ENCODE measurements around the gene ABCA7. TPM values are rescaled to one million over a fixed set of nuclear protein-coding genes. Genes with fewer than 3 reads are reported as not detected.
A peak's percentile ranks its signal among the peaks of the same experiment; 100 is the strongest.

The ABCA7 gene
- total and polyA plus RNA-seq, 2 of the 13 experiments (the other 11 are each of a cell fraction or from before 2014, with no cell fraction given) = 4.4 to 32.4 TPM

DNA sequence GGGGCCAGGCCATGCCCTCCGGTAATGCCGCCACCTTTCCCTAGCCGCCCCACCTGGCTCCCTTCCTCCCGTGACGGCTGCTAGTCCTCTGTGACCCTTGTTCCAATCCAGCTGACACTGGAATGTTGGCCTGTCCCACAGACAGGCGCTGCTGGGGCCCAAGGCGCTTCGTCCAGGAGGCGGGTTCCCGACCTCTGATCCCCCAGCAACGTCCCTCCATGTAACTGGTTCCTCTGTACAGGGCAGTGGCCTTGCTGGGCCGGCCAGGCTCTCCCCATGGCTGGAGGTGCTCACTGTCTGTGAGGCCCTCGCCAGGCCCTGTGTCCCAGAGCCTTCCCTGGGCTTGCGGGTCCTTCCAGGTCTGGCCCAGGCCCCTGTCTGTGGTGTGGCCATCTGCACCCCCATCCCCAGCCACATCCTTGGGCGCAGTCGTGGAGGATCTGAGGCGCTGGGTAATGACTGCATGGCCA lies 46.5 kb upstream of the ABCA7 start (continued):
- TF ChIP-seq ZKSCAN1 (IDR thresholded peaks at IDR 0.05; ENCODE audit: low read length) = no peak
- TF ChIP-seq PRMT3 (CRISPR knock-in tag; IDR thresholded peaks at IDR 0.05; ENCODE audit: borderline replicate concordance, low read depth) = no peak
- TF ChIP-seq, protein P1, sequence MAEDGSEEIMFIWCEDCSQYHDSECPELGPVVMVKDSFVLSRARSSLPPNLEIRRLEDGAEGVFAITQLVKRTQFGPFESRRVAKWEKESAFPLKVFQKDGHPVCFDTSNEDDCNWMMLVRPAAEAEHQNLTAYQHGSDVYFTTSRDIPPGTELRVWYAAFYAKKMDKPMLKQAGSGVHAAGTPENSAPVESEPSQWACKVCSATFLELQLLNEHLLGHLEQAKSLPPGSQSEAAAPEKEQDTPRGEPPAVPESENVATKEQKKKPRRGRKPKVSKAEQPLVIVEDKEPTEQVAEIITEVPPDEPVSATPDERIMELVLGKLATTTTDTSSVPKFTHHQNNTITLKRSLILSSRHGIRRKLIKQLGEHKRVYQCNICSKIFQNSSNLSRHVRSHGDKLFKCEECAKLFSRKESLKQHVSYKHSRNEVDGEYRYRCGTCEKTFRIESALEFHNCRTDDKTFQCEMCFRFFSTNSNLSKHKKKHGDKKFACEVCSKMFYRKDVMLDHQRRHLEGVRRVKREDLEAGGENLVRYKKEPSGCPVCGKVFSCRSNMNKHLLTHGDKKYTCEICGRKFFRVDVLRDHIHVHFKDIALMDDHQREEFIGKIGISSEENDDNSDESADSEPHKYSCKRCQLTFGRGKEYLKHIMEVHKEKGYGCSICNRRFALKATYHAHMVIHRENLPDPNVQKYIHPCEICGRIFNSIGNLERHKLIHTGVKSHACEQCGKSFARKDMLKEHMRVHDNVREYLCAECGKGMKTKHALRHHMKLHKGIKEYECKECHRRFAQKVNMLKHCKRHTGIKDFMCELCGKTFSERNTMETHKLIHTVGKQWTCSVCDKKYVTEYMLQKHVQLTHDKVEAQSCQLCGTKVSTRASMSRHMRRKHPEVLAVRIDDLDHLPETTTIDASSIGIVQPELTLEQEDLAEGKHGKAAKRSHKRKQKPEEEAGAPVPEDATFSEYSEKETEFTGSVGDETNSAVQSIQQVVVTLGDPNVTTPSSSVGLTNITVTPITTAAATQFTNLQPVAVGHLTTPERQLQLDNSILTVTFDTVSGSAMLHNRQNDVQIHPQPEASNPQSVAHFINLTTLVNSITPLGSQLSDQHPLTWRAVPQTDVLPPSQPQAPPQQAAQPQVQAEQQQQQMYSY (CRISPR knock-in tag; IDR thresholded peaks at IDR 0.05) = no peak
- TF ChIP-seq, protein P2, sequence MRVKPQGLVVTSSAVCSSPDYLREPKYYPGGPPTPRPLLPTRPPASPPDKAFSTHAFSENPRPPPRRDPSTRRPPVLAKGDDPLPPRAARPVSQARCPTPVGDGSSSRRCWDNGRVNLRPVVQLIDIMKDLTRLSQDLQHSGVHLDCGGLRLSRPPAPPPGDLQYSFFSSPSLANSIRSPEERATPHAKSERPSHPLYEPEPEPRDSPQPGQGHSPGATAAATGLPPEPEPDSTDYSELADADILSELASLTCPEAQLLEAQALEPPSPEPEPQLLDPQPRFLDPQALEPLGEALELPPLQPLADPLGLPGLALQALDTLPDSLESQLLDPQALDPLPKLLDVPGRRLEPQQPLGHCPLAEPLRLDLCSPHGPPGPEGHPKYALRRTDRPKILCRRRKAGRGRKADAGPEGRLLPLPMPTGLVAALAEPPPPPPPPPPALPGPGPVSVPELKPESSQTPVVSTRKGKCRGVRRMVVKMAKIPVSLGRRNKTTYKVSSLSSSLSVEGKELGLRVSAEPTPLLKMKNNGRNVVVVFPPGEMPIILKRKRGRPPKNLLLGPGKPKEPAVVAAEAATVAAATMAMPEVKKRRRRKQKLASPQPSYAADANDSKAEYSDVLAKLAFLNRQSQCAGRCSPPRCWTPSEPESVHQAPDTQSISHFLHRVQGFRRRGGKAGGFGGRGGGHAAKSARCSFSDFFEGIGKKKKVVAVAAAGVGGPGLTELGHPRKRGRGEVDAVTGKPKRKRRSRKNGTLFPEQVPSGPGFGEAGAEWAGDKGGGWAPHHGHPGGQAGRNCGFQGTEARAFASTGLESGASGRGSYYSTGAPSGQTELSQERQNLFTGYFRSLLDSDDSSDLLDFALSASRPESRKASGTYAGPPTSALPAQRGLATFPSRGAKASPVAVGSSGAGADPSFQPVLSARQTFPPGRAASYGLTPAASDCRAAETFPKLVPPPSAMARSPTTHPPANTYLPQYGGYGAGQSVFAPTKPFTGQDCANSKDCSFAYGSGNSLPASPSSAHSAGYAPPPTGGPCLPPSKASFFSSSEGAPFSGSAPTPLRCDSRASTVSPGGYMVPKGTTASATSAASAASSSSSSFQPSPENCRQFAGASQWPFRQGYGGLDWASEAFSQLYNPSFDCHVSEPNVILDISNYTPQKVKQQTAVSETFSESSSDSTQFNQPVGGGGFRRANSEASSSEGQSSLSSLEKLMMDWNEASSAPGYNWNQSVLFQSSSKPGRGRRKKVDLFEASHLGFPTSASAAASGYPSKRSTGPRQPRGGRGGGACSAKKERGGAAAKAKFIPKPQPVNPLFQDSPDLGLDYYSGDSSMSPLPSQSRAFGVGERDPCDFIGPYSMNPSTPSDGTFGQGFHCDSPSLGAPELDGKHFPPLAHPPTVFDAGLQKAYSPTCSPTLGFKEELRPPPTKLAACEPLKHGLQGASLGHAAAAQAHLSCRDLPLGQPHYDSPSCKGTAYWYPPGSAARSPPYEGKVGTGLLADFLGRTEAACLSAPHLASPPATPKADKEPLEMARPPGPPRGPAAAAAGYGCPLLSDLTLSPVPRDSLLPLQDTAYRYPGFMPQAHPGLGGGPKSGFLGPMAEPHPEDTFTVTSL (CRISPR knock-in tag; IDR thresholded peaks at IDR 0.05; ENCODE audit: borderline replicate concordance) = no peak
- TF ChIP-seq, protein P3, sequence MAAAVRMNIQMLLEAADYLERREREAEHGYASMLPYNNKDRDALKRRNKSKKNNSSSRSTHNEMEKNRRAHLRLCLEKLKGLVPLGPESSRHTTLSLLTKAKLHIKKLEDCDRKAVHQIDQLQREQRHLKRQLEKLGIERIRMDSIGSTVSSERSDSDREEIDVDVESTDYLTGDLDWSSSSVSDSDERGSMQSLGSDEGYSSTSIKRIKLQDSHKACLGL (CRISPR knock-in tag; IDR thresholded peaks at IDR 0.05) = no peak
- TF ChIP-seq ZNF724P (CRISPR knock-in tag; IDR thresholded peaks at IDR 0.05; ENCODE audit: borderline replicate concordance) = no peak
- TF ChIP-seq, protein P4, sequence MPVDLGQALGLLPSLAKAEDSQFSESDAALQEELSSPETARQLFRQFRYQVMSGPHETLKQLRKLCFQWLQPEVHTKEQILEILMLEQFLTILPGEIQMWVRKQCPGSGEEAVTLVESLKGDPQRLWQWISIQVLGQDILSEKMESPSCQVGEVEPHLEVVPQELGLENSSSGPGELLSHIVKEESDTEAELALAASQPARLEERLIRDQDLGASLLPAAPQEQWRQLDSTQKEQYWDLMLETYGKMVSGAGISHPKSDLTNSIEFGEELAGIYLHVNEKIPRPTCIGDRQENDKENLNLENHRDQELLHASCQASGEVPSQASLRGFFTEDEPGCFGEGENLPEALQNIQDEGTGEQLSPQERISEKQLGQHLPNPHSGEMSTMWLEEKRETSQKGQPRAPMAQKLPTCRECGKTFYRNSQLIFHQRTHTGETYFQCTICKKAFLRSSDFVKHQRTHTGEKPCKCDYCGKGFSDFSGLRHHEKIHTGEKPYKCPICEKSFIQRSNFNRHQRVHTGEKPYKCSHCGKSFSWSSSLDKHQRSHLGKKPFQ (CRISPR knock-in tag; IDR thresholded peaks at IDR 0.05; ENCODE audit: insufficient replicate concordance) = no peak
- no peak for TF ChIP-seq EHMT2 (IDR thresholded peaks at IDR 0.05; ENCODE audit: borderline replicate concordance, low read depth, low read length)
- TF ChIP-seq ATRX (CRISPR knock-in tag; IDR thresholded peaks at IDR 0.05; ENCODE audit: borderline replicate concordance) = no peak
- no peak for TF ChIP-seq MIXL1 (CRISPR knock-in tag; IDR thresholded peaks at IDR 0.05)
- no peak for TF ChIP-seq TCF12 (IDR thresholded peaks at IDR 0.05)
- no peak for TF ChIP-seq TCF12 (CRISPR knock-in tag; IDR thresholded peaks at IDR 0.05)
- no peak for TF ChIP-seq TMF1 (CRISPR knock-in tag; IDR thresholded peaks at IDR 0.05; ENCODE audit: low read depth)
- no peak for TF ChIP-seq ELF4 (CRISPR knock-in tag; IDR thresholded peaks at IDR 0.05; ENCODE audit: borderline replicate concordance)
- TF ChIP-seq HDAC2 (CRISPR knock-in tag; IDR thresholded peaks at IDR 0.05) = peak; percentile 91
- peak; percentile 88 for TF ChIP-seq TARDBP (CRISPR knock-in tag; IDR thresholded peaks at IDR 0.05)
- no peak for TF ChIP-seq ZNF7 (CRISPR knock-in tag; IDR thresholded peaks at IDR 0.05)
- TF ChIP-seq BHLHE40 (IDR thresholded peaks at IDR 0.05; ENCODE audit: low read length) = no peak
- TF ChIP-seq ZNF557 (CRISPR knock-in tag; IDR thresholded peaks at IDR 0.05) = no peak
- no peak for TF ChIP-seq MIER2 (CRISPR knock-in tag; IDR thresholded peaks at IDR 0.05)
- no peak for TF ChIP-seq SAFB2 (CRISPR knock-in tag; IDR thresholded peaks at IDR 0.05; ENCODE audit: borderline replicate concordance, low read depth)

All from HepG2 (cell line).